ENCODE results near the gene ZAP70.

- TF ChIP-seq CTCF (IDR thresholded peaks at IDR 0.05 in 8 of 11, conservative IDR thresholded peaks at IDR 0.05 in 3 of 11), result no peak
- TF ChIP-seq POLR2AphosphoS5 (IDR thresholded peaks at IDR 0.05), result no peak
- peak in 1 of 3 donors; percentile 30 for TF ChIP-seq POLR2A (IDR thresholded peaks at IDR 0.05)
Observed at GRCh38 chr2:97663626-97663961, 49.8 kb upstream of the ZAP70 start.

Data from spleen (tissue), 7 donors.